Measurements from ENCODE around the gene TXNDC12.

Gene TXNDC12

GRCh38 chr1:52003877-52004276 is 51.1 kb downstream of the TXNDC12 start:
- no peak for DNase-seq (ENCODE audit: extremely low read depth, low read depth)
- no peak for TF ChIP-seq CTCF (IDR thresholded peaks at IDR 0.05; ENCODE audit: low read depth, low read length)

- DNase-seq (ENCODE audit: extremely low read depth, low read depth) = peak; percentile 84
- peak; percentile 86 for TF ChIP-seq CTCF (IDR thresholded peaks at IDR 0.05; ENCODE audit: low read depth, low read length)
Observed at GRCh38 chr1:52002038-52002917, 52.7 kb downstream of the TXNDC12 start.

GRCh38 chr1:51998701-51999100 is 56.3 kb downstream of the TXNDC12 start:
- no peak for DNase-seq (ENCODE audit: extremely low read depth, low read depth)
- no peak for TF ChIP-seq CTCF (IDR thresholded peaks at IDR 0.05; ENCODE audit: low read depth, low read length)

GRCh38 chr1:51997974-51998382 is 57.0 kb downstream of the TXNDC12 start:
- TF ChIP-seq CTCF (IDR thresholded peaks at IDR 0.05; ENCODE audit: low read depth, low read length) = no peak
- no peak for DNase-seq (ENCODE audit: extremely low read depth, low read depth)

- no peak for DNase-seq (ENCODE audit: extremely low read depth, low read depth)
- TF ChIP-seq CTCF (IDR thresholded peaks at IDR 0.05; ENCODE audit: low read depth, low read length) = no peak
Observed at GRCh38 chr1:51990478-51990965, 64.5 kb downstream of the TXNDC12 start, which contains the start of gene RAB3B. RAB3B (minus strand) TSS chr1:51990700; CDS start chr1:51977117, 13,583 bp downstream.

- TF ChIP-seq CTCF (IDR thresholded peaks at IDR 0.05; ENCODE audit: low read depth, low read length) = no peak
- no peak for DNase-seq (ENCODE audit: extremely low read depth, low read depth)
Observed at GRCh38 chr1:51989582-51990477, 65.2 kb downstream of the TXNDC12 start.

Data from AG09319 (cell line).